ENCODE results near the gene GABARAPL1. TPM values are rescaled to one million over a fixed set of nuclear protein-coding genes. Genes with fewer than 3 reads are reported as not detected.

GABARAPL1 gene
- total RNA-seq, 1 donor, result 26.3 TPM

DNA sequence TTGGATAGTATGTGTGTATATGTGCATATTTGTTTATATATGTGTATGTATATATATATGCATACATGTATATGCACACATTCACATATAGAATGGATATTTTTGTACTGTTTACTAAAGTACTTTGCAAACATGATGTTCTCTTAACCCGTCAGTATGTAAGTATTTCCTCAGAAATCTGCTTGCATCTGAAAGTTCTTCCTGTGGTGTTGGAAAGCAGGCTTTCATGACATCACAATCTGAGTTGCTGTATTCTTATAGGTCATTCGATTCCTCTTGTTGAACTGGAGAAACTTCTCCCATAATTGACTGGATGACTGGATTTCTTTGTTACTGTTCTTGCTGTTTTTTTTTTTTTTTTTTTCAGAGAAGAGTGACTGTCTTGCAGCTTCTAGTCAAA lies 29.1 kb downstream of the GABARAPL1 start:
- TF ChIP-seq, protein P1, sequence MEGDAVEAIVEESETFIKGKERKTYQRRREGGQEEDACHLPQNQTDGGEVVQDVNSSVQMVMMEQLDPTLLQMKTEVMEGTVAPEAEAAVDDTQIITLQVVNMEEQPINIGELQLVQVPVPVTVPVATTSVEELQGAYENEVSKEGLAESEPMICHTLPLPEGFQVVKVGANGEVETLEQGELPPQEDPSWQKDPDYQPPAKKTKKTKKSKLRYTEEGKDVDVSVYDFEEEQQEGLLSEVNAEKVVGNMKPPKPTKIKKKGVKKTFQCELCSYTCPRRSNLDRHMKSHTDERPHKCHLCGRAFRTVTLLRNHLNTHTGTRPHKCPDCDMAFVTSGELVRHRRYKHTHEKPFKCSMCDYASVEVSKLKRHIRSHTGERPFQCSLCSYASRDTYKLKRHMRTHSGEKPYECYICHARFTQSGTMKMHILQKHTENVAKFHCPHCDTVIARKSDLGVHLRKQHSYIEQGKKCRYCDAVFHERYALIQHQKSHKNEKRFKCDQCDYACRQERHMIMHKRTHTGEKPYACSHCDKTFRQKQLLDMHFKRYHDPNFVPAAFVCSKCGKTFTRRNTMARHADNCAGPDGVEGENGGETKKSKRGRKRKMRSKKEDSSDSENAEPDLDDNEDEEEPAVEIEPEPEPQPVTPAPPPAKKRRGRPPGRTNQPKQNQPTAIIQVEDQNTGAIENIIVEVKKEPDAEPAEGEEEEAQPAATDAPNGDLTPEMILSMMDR (IDR thresholded peaks at IDR 0.05; ENCODE audit: insufficient read depth, low read length), result no peak
- no peak overlapping the region for H3K4me3 ChIP-seq (ENCODE audit: low read depth, low read length)
- DNase-seq (ENCODE audit: low read depth), result no peak

DNA sequence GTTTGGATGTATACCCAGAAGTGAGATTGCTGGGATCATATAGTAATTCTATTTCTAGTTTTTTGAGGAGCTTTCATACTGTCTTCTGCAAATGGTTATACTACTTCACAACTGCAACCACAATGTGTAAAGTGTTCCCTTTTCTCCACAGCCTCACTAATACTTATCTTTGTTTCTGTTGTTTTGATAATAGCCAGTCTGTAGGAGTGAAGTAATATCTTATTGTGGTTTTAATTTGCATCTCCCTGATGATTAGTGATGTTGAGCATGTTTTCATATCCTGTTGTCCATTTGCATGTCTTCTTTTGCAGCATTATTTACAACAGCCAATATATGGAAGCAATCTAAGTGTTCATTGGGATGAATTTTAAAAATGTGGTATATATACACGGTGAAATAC lies 29.9 kb downstream of the GABARAPL1 start:
- TF ChIP-seq, protein P1 (IDR thresholded peaks at IDR 0.05; ENCODE audit: insufficient read depth, low read length), result no peak
- H3K4me3 ChIP-seq (ENCODE audit: low read depth, low read length), result no peak overlapping the region

DNA sequence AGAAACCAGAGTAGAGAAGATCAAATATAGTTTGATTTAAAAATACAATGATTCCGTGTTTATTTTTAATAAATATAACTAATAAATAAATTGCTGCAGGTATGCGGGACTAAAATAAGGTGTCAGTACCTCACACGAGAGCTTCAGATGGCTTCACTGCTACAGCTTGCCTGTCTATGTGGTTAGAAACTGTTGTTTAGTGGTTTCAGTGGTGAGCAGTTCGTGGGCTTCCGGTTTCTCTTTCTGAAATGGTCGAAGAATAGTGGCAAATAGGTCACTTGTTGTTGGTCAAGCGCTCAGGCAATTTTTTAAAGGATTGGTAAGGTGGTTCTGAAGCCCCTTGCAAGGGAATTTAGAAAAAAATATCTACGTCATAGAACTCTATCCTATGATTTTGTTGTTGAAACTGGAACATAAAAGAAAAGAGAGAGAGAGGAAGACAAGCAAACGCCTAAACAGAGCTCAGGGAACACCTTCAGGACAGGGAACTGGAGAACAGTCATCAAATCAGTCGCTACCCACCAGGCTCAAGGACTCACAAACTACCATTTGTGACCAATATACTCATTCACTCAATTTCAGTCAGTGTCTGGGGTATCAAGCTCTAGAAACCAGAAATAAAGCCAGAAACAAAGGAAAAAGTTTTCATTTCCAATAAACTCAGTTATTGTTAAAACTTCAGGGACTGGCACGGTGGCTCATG lies 31.3 kb downstream of the GABARAPL1 start:
- H3K4me3 ChIP-seq (ENCODE audit: low read depth, low read length), result no peak overlapping the region
- DNase-seq (ENCODE audit: low read depth), result no peak
- TF ChIP-seq, protein P1 (IDR thresholded peaks at IDR 0.05; ENCODE audit: insufficient read depth, low read length), result no peak

More for the DNA sequence above, 29.9 kb downstream of the GABARAPL1 start:
- DNase-seq (ENCODE audit: low read depth), result no peak

DNA sequence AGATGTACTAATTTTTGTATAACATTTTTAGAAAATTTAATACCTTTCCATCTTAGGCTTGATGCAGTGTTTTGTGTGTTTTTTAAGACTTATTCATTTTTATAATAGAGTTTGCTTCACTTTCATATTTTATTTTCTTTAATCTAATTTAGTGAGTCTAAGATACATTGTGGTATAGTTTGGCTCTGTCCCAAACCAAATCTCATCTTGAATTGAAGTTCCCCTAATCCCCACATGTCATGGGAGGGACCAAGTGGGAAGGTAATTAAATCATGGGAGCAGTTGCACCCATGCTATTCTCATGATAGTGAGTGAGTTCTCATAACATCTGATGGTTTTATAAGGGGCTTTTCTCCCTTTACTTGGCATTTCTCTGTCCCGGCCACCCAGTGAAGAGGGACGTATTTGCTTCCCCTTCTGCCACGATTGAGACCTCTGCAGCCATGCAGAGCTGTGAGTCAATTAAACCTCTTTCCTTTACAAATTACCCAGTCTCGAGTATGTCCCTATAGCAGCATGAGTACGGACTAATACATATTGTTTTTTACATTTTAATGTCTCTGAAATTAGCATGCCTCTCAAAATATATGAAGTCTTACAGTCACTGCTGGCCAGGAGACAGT lies 34.9 kb downstream of the GABARAPL1 start:
- H3K4me3 ChIP-seq (ENCODE audit: low read depth, low read length), result no peak overlapping the region
- TF ChIP-seq, protein P1 (IDR thresholded peaks at IDR 0.05; ENCODE audit: insufficient read depth, low read length), result no peak
- no peak for DNase-seq (ENCODE audit: low read depth)

DNA sequence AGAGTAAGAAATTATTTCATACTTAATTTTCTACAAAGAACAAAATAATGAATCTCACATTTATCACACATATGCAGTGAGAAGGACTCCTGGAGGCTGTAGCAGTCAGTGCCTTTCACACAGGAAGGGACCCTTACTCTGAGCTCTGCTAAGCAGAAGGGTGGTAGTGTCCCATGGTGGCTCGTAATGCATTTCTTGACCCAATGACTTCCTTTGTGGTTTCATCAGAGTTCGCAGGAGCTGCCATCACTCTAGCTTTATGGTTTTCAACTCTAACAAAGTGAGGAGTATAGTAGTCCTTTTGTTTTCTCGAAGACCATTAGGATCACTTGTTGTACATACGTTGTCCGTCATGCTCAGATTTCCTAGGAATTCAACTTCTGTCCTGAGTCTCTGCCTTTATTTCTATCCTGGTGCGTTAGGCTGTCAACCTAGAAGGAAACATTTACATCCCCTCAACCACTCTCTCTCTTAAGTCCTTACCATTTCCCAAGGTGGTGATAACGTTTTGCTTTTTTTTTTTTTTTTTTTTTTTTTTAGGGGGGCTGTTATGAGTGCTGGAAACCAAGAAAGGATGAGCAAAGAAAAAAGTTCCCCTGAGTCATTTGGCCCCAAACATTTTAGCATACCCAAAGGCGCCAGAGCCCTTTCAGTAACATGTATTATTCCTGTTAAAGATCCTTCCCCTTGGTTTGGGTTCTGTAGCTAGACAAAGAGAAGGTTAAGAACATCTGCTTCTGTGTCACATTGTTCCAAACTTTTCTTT lies 37.2 kb downstream of the GABARAPL1 start:
- TF ChIP-seq, protein P1 (IDR thresholded peaks at IDR 0.05; ENCODE audit: insufficient read depth, low read length), result no peak
- DNase-seq (ENCODE audit: low read depth), result no peak
- no peak overlapping the region for H3K4me3 ChIP-seq (ENCODE audit: low read depth, low read length)

DNA sequence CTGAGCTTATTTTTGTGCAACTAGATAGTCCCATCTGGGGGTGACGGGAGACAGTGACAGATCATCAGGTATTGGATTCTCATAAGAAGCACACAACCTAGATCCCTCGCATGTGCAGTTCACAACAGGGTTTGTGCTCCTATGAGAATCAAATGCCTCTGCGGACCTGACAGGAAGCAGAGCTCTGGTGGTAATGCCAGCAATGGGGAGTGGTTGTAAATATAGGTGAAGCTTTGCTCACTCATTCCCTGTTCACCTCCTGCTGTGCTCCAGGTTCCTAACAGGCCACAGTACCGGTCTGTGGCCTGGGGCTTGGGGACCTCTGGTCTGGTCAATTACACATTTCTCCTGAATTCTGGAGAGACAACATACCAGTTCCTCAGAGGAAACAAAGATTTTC lies 39.0 kb downstream of the GABARAPL1 start:
- TF ChIP-seq, protein P1 (IDR thresholded peaks at IDR 0.05; ENCODE audit: insufficient read depth, low read length), result no peak
- no peak for DNase-seq (ENCODE audit: low read depth)
- no peak overlapping the region for H3K4me3 ChIP-seq (ENCODE audit: low read depth, low read length)

Measured in fibroblast of the aortic adventitia (primary cell).